NCI-H345 treated with DMSO at 0.1 percent for 48 hours (cell line): Measurements from ENCODE around the gene CRYBG1.

Experiments used
- DNase-seq: peaks from one replicate; lab custom pipeline; 2025; ENCODE audit not compliant: unreplicated experiment; lab: John Stamatoyannopoulos, UW

The CRYBG1 gene

GRCh38 chr6:106360410-106360988 lies at the start of gene CRYBG1:
Gene CRYBG1, plus strand, starts transcription at chr6:106360717. Its CDS starts 192 bp downstream, at chr6:106360909.
- peak; percentile 84 for DNase-seq

GRCh38 chr6:106315765-106316374 lies 44.6 kb upstream of the CRYBG1 start:
- DNase-seq = peak; percentile 38

GRCh38 chr6:106316375-106316766 lies 44.1 kb upstream of the CRYBG1 start:
- DNase-seq = no peak

- no peak for DNase-seq
Measured at GRCh38 chr6:106318061-106318460, 42.5 kb upstream of the CRYBG1 start.

GRCh38 chr6:106318851-106319250 lies 41.7 kb upstream of the CRYBG1 start:
- no peak for DNase-seq

GRCh38 chr6:106321940-106322339 lies 38.6 kb upstream of the CRYBG1 start:
- DNase-seq = no peak

- no peak for DNase-seq
Measured at GRCh38 chr6:106324726-106325335, 35.7 kb upstream of the CRYBG1 start.

GRCh38 chr6:106325336-106326178 lies 35.0 kb upstream of the CRYBG1 start, which contains the start of gene ATG5:
Gene ATG5, minus strand, starts transcription at chr6:106325760. Its CDS starts 9,552 bp downstream, at chr6:106316208.
- DNase-seq = peak; percentile 95

- DNase-seq = peak; percentile 50
Measured at GRCh38 chr6:106334646-106335448, 25.7 kb upstream of the CRYBG1 start.

GRCh38 chr6:106339334-106340029 lies 21.0 kb upstream of the CRYBG1 start:
- peak; percentile 76 for DNase-seq

GRCh38 chr6:106347219-106347618 lies 13.3 kb upstream of the CRYBG1 start:
- DNase-seq = no peak

GRCh38 chr6:106356378-106356777 lies 4.1 kb upstream of the CRYBG1 start:
- DNase-seq = no peak

- DNase-seq = no peak
Measured at GRCh38 chr6:106359959-106360409, 533 bp upstream of the CRYBG1 start.

- peak; percentile 13 for DNase-seq
Measured at GRCh38 chr6:106360989-106361430, 493 bp downstream of the CRYBG1 start.

- DNase-seq = no peak
Measured at GRCh38 chr6:106363401-106364138, 3.1 kb downstream of the CRYBG1 start.

- DNase-seq = no peak
Measured at GRCh38 chr6:106369739-106370138, 9.2 kb downstream of the CRYBG1 start.

- DNase-seq = no peak
Measured at GRCh38 chr6:106370639-106371038, 10.1 kb downstream of the CRYBG1 start.

- no peak for DNase-seq
Measured at GRCh38 chr6:106372838-106373501, 12.5 kb downstream of the CRYBG1 start.
